ENCODE measurements around the gene UTP18. TPM values are rescaled to one million over a fixed set of nuclear protein-coding genes. Genes with fewer than 3 reads are reported as not detected.

The UTP18 gene
- total and polyA plus RNA-seq, 2 of the 13 experiments (the other 11 are each of a cell fraction or from before 2014, with no cell fraction given) = 35.2 to 104 TPM

GRCh38 chr17:51260237-51261023, at the start of gene UTP18 (continued):
- TF ChIP-seq ZNF737 (CRISPR knock-in tag; IDR thresholded peaks at IDR 0.05; ENCODE audit: borderline replicate concordance) (peak; percentile 73; the same call in 1 of the 2 replicates), SP4 (CRISPR knock-in tag; IDR thresholded peaks at IDR 0.05) (peak; percentile 68), ARID5B (CRISPR knock-in tag; IDR thresholded peaks at IDR 0.05) (peak; percentile 64), HNRNPLL (IDR thresholded peaks at IDR 0.05; ENCODE audit: low read depth, low read length, poor library complexity, severe bottlenecking) (peak; percentile 96), TGIF2 (CRISPR knock-in tag; IDR thresholded peaks at IDR 0.05) (peak; percentile 31), ZNF496 (CRISPR knock-in tag; IDR thresholded peaks at IDR 0.05; ENCODE audit: insufficient replicate concordance) (no peak), ZNF207 (IDR thresholded peaks at IDR 0.05; ENCODE audit: borderline replicate concordance) (no peak), NR0B2 (CRISPR knock-in tag; IDR thresholded peaks at IDR 0.05) (peak; percentile 91), ZBTB1 (CRISPR knock-in tag; IDR thresholded peaks at IDR 0.05; ENCODE audit: borderline replicate concordance) (no peak), MYNN (CRISPR knock-in tag; IDR thresholded peaks at IDR 0.05; ENCODE audit: low read depth) (peak; percentile 94), POLR2G (IDR thresholded peaks at IDR 0.05; ENCODE audit: low read depth, low read length) (peak; percentile 91), E2F2 (CRISPR knock-in tag; IDR thresholded peaks at IDR 0.05; ENCODE audit: borderline replicate concordance) (peak; percentile 93; the same call in 1 of the 2 replicates), ZNF691 (CRISPR knock-in tag; IDR thresholded peaks at IDR 0.05; ENCODE audit: borderline replicate concordance, low read depth) (peak; percentile 96), ZBTB7B (CRISPR knock-in tag; IDR thresholded peaks at IDR 0.05) (peak; percentile 29; the same call in 1 of the 2 replicates), ZNF580 (CRISPR knock-in tag; IDR thresholded peaks at IDR 0.05; ENCODE audit: borderline replicate concordance, low read depth) (0 out of 2 replicates have a peak, but pooled peaks have one; percentile 53), ZNF558 (CRISPR knock-in tag; IDR thresholded peaks at IDR 0.05; ENCODE audit: borderline replicate concordance) (peak; percentile 98), TMF1 (CRISPR knock-in tag; IDR thresholded peaks at IDR 0.05; ENCODE audit: low read depth) (peak; percentile 83; the same call in 1 of the 2 replicates), ZBTB25 (CRISPR knock-in tag; IDR thresholded peaks at IDR 0.05) (peak; percentile 82), TEF (CRISPR knock-in tag; IDR thresholded peaks at IDR 0.05) (peak; percentile 78), ZNF572 (CRISPR knock-in tag; IDR thresholded peaks at IDR 0.05) (no peak)

All from HepG2 (cell line).